Colon (tissue), 2 donors: Measurements from ENCODE around the gene EXOC4.
"Not testable (repeated sequence)": the region's sequence is repeated elsewhere in the genome, so short reads cannot be mapped to it uniquely, and the experiment has no call there.

Experiments used
- FAIRE-seq: peaks from 2 replicates; lab custom pipeline; 2012; peaks lifted over from hg19 to GRCh38; lab: Jason Lieb, UNC
- donor health status: control.
- donor health status: control.

EXOC4 gene

GRCh38 chr7:133753513-133753912 lies 500.6 kb downstream of the EXOC4 start:
- FAIRE-seq, result no peak

- FAIRE-seq, result no peak
Measured at GRCh38 chr7:133754708-133755107, 501.8 kb downstream of the EXOC4 start.

- FAIRE-seq, result no peak
Measured at GRCh38 chr7:133755901-133756300, 503.0 kb downstream of the EXOC4 start.

- FAIRE-seq, result no peak
Measured at GRCh38 chr7:133761443-133761842, 508.6 kb downstream of the EXOC4 start.

GRCh38 chr7:133763076-133763640 lies 510.3 kb downstream of the EXOC4 start:
- no peak for FAIRE-seq

GRCh38 chr7:133769668-133770067 lies 516.8 kb downstream of the EXOC4 start:
- no peak for FAIRE-seq

GRCh38 chr7:133770863-133771492 lies 518.1 kb downstream of the EXOC4 start:
- no peak for FAIRE-seq

GRCh38 chr7:133771788-133772419 lies 519.0 kb downstream of the EXOC4 start:
- no peak for FAIRE-seq

GRCh38 chr7:133773601-133774000 lies 520.7 kb downstream of the EXOC4 start:
- no peak for FAIRE-seq

- FAIRE-seq, result no peak
Measured at GRCh38 chr7:133775201-133775600, 522.3 kb downstream of the EXOC4 start.

GRCh38 chr7:133776266-133776665 lies 523.4 kb downstream of the EXOC4 start:
- FAIRE-seq, result no peak

GRCh38 chr7:133777701-133778100 lies 524.8 kb downstream of the EXOC4 start:
- FAIRE-seq, result no peak

- FAIRE-seq, result no peak
Measured at GRCh38 chr7:133778472-133778871, 525.6 kb downstream of the EXOC4 start.

- not testable (repeated sequence) for FAIRE-seq
Measured at GRCh38 chr7:133779538-133779937, 526.7 kb downstream of the EXOC4 start.

GRCh38 chr7:133780912-133781311 lies 528.0 kb downstream of the EXOC4 start:
- no peak for FAIRE-seq

- FAIRE-seq, result no peak
Measured at GRCh38 chr7:133781486-133782090, 528.7 kb downstream of the EXOC4 start.

GRCh38 chr7:133782470-133782869 lies 529.6 kb downstream of the EXOC4 start:
- no peak for FAIRE-seq

GRCh38 chr7:133783276-133783675 lies 530.4 kb downstream of the EXOC4 start:
- no peak for FAIRE-seq

- FAIRE-seq, result no peak
Measured at GRCh38 chr7:133784486-133785001, 531.7 kb downstream of the EXOC4 start.

- FAIRE-seq, result no peak
Measured at GRCh38 chr7:133786401-133786937, 533.6 kb downstream of the EXOC4 start.

- no peak for FAIRE-seq
Measured at GRCh38 chr7:133789974-133790373, 537.1 kb downstream of the EXOC4 start.

GRCh38 chr7:133790911-133791310 lies 538.0 kb downstream of the EXOC4 start:
- FAIRE-seq, result no peak

- FAIRE-seq, result no peak
Measured at GRCh38 chr7:133794479-133794878, 541.6 kb downstream of the EXOC4 start.
